ENCODE data around the gene HMGCR.

Gene HMGCR

GRCh38 chr5:75341934-75342333 lies 4.9 kb downstream of the HMGCR start:
- no peak for DNase-seq

- no peak for DNase-seq
These were observed 5.8 kb downstream of the HMGCR start for GRCh38 chr5:75342836-75343235.

DNA sequence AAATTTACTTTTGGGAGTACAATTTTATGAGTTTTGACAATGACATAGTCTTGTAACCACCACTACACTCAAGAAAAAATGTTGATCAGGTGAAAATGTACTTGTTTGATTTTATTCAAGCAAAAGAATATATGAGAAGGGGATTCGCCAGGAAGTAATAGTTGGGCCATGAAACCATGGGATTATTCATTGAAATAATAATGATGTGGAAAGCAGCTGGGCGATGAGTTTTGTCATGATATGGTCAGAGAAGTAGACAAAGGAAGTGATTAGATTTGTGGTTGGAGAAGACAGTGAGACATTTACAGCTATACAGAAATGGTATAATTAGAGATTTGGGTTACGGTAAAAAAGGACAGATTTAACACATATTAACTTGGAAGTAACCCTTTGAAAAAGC lies 11.2 kb downstream of the HMGCR start:
- no peak for DNase-seq

DNA sequence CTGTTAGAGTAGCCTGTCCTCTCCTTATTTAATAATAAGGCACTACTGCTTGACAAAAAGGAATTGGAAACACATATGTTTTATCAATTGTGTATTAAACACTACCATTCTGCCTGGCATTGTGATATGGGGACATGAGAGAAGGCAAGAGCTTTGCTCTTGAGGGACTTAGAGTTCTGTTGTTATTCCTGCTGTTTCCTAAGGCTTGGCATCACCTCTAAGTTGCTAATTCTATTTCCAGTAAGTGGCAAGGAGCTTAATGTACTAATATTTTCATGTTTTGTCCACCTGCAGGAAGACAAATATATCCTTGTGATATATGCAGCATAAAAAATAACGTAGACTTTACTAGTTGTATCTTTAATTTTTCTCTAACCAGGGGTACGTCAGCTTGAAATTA lies 12.6 kb downstream of the HMGCR start:
- no peak for DNase-seq

DNA sequence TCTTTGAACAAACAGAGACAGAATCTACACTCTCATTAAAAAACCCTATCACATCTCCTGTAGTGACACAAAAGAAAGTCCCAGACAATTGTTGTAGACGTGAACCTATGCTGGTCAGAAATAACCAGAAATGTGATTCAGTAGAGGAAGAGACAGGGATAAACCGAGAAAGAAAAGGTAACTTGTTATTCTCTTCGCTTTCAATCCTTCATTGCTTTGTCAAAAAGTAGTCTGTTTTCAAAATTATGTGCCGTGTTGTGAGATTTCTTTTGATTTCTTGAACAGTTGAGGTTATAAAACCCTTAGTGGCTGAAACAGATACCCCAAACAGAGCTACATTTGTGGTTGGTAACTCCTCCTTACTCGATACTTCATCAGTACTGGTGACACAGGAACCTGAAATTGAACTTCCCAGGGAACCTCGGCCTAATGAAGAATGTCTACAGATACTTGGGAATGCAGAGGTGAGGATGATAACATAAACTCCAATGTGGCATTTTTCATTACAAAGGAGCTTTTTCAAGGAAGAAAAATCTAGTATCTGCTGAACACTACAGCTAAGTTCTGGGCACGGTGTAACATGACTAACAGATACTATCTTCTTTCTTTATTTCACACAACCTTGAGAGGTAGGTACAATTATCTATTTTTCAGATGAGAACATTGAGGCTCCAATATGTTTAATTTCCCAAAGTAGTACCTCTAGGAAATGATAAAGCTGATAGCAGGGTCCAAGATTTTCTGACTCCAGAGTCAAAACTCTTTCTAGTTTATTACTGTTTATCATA lies 14.3 kb downstream of the HMGCR start:
- DNase-seq = no peak

GRCh38 chr5:75355236-75355635 lies 18.2 kb downstream of the HMGCR start:
- DNase-seq = no peak

DNA sequence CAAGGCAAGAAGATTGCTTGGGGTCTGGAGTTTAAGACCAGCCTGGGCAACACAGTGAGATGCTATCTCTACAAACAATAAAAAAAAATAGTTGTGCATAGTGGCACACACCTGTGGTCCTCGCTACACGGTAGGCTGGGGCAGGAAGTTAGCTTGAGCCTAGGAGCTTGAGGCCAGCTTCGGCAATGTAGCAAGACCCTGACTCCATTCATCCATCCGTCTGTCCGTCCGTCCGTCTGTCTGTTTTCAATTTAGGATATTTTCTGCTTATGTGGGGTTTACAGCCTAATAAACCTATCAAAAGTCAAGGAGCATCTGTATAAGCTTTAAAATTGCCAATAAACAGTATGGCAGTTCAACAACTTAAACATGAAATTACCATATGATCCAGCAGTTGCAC lies 19.7 kb downstream of the HMGCR start:
- DNase-seq = no peak

DNA sequence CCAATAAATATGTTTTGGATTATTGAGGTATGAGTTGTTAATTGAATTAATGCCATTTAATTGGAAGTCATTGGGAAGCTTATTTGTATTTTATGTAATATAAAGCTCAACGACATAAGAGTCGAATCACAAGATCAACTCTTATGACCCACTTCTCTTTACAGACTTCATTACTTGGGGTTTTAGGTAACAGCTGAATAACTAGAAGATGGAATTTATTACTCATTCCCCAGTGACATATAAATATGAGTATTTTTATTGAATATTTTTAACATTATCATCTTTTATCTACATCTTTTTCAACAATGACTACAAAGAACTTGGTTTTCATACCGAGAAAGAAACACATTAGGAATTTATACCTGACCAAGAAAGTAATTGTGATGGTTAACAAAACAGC lies 21.1 kb downstream of the HMGCR start:
- no peak for DNase-seq

GRCh38 chr5:75361310-75361709 lies 24.3 kb downstream of the HMGCR start:
- DNase-seq = no peak

DNA sequence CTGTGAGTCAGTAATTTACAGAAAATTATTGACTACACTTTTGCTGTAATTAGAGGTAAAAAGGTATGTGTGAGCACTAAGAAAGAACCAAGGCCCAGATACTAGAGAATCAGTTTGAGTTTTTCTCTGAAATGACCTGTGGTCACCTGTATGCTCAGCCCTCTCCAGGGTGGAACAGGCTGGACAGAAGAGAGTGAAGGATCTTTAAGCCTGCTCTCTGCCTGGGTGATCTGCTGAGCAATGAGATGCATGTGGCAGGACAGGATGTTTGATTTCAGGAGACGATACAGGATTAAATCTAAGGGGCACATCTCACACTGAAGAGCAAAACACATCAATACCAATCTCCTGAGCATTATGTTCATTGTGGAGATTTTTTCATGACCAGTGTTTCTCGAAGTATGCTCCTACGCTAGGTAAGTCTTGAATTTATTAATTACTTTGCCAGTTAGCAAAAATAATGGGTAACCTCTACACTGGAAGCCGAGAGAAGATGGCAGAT lies 25.5 kb downstream of the HMGCR start:
- DNase-seq = no peak

DNA sequence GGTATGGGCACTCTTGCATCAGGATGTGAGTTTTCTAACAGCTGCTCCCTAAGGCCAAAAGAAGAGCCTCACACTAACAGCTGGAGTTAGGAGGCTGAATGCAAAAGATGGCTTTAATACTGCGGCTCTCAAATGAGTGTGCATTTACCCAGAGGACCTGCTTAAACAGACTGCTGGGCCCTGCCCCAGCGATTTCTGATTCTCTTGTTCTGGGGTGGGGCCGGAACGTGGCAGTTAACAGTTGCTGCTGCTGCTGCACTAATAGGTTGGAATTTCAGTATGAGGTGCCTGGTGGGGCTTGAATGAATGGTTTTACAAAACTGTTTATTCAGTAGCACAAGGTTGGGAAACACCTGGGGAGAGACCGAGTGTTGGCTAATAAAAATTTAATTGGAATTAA lies 26.1 kb downstream of the HMGCR start:
- DNase-seq = no peak

GRCh38 chr5:75363726-75364495 lies 26.9 kb downstream of the HMGCR start:
- no peak for DNase-seq

GRCh38 chr5:75364571-75365280 lies 27.7 kb downstream of the HMGCR start:
- no peak for DNase-seq

- DNase-seq = no peak
These were observed 28.7 kb downstream of the HMGCR start for GRCh38 chr5:75365740-75366139.

DNA sequence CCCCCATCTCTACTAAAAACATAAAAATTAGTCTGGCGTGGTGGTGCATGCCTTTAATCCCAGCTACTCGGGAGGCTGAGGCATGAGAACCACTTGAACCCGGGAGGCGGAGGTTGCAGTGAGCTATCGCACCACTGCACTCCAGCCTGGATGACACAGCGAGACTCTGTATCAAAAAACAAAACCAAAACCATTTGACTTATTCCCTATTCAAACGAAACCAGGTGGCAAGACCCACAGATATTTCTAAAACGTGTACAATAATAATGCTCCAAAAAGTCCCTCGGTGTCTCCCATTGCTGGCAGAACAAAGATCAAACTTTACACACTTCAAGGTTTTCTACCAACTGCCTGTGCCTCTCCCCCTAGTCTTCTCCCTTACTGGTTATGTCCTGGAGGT lies 29.8 kb downstream of the HMGCR start:
- DNase-seq = no peak

- DNase-seq = no peak
These were observed 30.4 kb downstream of the HMGCR start for GRCh38 chr5:75367401-75367800.

DNA sequence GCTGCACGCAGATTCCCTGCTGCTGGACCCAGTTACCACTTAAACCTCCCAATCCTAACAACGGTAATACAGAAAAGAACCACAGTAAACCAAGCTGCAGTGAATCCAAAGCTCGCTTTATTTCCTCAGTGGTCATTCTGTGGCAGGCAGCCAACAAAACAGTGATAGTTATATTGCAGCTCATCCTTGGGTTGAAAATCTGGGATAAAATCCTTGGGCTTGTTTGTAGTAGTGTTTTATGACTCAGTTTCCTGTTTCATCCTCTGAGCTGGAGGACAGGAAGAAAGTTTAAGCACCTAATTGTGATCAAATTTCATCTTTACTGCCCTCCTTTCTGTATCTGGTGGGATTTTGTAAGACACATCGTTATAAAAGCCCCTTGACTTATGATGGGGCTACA lies 31.4 kb downstream of the HMGCR start:
- no peak for DNase-seq

- DNase-seq = no peak
These were observed 36.8 kb downstream of the HMGCR start for GRCh38 chr5:75373862-75374261.

GRCh38 chr5:75374394-75374814 lies 37.4 kb downstream of the HMGCR start:
- no peak for DNase-seq

DNA sequence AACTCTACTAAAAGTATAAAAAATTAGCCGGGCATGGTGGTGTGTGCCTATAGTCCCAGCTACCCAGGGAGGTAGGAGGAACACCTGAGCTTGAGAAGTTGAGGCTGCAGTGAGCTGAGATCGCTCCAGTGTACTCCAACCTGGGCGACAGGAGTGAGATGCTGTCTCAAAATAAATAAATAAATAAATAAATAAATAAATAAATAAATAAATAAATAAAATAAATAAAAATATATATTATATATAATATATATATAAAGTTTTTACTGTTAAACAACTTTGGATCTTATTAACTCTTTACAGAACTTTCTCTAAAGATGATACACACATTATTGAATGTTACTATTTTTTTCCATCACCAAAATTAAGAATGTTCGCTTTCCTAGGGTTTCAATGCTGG lies 38.4 kb downstream of the HMGCR start:
- no peak for DNase-seq

GRCh38 chr5:75380099-75380498 lies 43.1 kb downstream of the HMGCR start:
- no peak for DNase-seq

- no peak for DNase-seq
These were observed 44.4 kb downstream of the HMGCR start for GRCh38 chr5:75381456-75381855.

DNA sequence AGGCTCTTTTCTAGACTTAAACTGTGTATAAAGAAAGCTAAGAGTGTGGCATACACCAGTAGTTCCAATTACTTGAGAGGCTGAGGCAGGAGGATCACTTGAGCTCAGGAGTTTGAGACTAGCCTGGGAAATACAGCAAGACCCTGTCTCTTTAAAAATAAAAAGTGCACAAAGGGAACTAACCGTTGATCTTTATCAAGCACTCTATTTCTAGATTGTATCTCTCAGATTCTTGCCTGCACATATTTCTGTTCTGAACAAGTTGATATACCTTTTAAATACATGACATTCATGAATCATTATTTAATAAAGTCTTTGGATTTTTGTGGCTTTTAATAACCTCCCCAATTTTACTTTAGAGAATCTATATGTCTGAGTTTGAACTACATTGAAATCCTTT lies 47.2 kb downstream of the HMGCR start:
- DNase-seq = no peak

- no peak for DNase-seq
These were observed 50.8 kb downstream of the HMGCR start for GRCh38 chr5:75387806-75388205.
